HG03575 (cell line): Measurements from ENCODE around the gene CTNNA3.
"Not testable (repeated sequence)": the region's sequence is repeated elsewhere in the genome, so short reads cannot be mapped to it uniquely, and the experiment has no call there.

Source experiments
- ATAC-seq: cut with Tn5 transposase; IDR thresholded peaks from one replicate; pipeline ENCODE4 v1.9.1; 2021; ENCODE audit not compliant: unreplicated experiment, insufficient number of reproducible peaks, low FRiP score; ENCODE audit errors: extremely low read depth

Gene CTNNA3

GRCh38 chr10:67608001-67608400 is 88.0 kb downstream of the CTNNA3 start:
- no peak for ATAC-seq

GRCh38 chr10:67607472-67607871 is 88.5 kb downstream of the CTNNA3 start:
- no peak for ATAC-seq

GRCh38 chr10:67606572-67606971 is 89.4 kb downstream of the CTNNA3 start:
- no peak for ATAC-seq

- no peak for ATAC-seq
These were observed 92.3 kb downstream of the CTNNA3 start for GRCh38 chr10:67603701-67604100.

GRCh38 chr10:67603086-67603485 is 92.9 kb downstream of the CTNNA3 start:
- ATAC-seq, result no peak

GRCh38 chr10:67602268-67602950 is 93.6 kb downstream of the CTNNA3 start:
- ATAC-seq, result no peak

- ATAC-seq, result no peak
These were observed 96.4 kb downstream of the CTNNA3 start for GRCh38 chr10:67599597-67599996.

GRCh38 chr10:67596641-67597040 is 99.4 kb downstream of the CTNNA3 start:
- ATAC-seq, result no peak

GRCh38 chr10:67587771-67588170 is 108.2 kb downstream of the CTNNA3 start:
- no peak for ATAC-seq

- ATAC-seq, result no peak
These were observed 120.5 kb downstream of the CTNNA3 start for GRCh38 chr10:67575532-67575931.

GRCh38 chr10:67573484-67573883 is 122.5 kb downstream of the CTNNA3 start:
- no peak for ATAC-seq

GRCh38 chr10:67571503-67571902 is 124.5 kb downstream of the CTNNA3 start:
- no peak for ATAC-seq

GRCh38 chr10:67558311-67558710 is 137.7 kb downstream of the CTNNA3 start:
- ATAC-seq, result not testable (repeated sequence)

- no peak for ATAC-seq
These were observed 142.7 kb downstream of the CTNNA3 start for GRCh38 chr10:67553254-67553653.

- ATAC-seq, result no peak
These were observed 145.1 kb downstream of the CTNNA3 start for GRCh38 chr10:67550838-67551402.

- no peak for ATAC-seq
These were observed 145.9 kb downstream of the CTNNA3 start for GRCh38 chr10:67550046-67550445.

- ATAC-seq, result no peak
These were observed 146.6 kb downstream of the CTNNA3 start for GRCh38 chr10:67549390-67549789.

- no peak for ATAC-seq
These were observed 154.6 kb downstream of the CTNNA3 start for GRCh38 chr10:67541411-67541810.

GRCh38 chr10:67539312-67539711 is 156.7 kb downstream of the CTNNA3 start:
- no peak for ATAC-seq

- no peak for ATAC-seq
These were observed 158.1 kb downstream of the CTNNA3 start for GRCh38 chr10:67537906-67538305.

GRCh38 chr10:67533376-67533775 is 162.6 kb downstream of the CTNNA3 start:
- no peak for ATAC-seq
